DMS79 treated with DMSO at 0.1 percent for 48 hours (cell line): ENCODE results near the gene DLGAP1.

ENCODE experiments used
- DNase-seq: peaks from one replicate; lab custom pipeline; 2025; lab: John Stamatoyannopoulos, UW

DLGAP1 gene

GRCh38 chr18:4241090-4241617 lies 214.0 kb downstream of the DLGAP1 start:
- no peak for DNase-seq

- no peak for DNase-seq
Measured at GRCh38 chr18:4238966-4239365, 216.1 kb downstream of the DLGAP1 start.

- no peak for DNase-seq
Measured at GRCh38 chr18:4237664-4238041, 217.5 kb downstream of the DLGAP1 start.

- no peak for DNase-seq
Measured at GRCh38 chr18:4236940-4237663, 218.0 kb downstream of the DLGAP1 start.

GRCh38 chr18:4233468-4233867 lies 221.6 kb downstream of the DLGAP1 start:
- peak; percentile 19 for DNase-seq

GRCh38 chr18:4232656-4233055 lies 222.5 kb downstream of the DLGAP1 start:
- no peak for DNase-seq

GRCh38 chr18:4231260-4231659 lies 223.8 kb downstream of the DLGAP1 start:
- DNase-seq = no peak

- DNase-seq = no peak
Measured at GRCh38 chr18:4230450-4231168, 224.5 kb downstream of the DLGAP1 start.

- no peak for DNase-seq
Measured at GRCh38 chr18:4224031-4224704, 230.9 kb downstream of the DLGAP1 start.

GRCh38 chr18:4211111-4211837 lies 243.8 kb downstream of the DLGAP1 start:
- DNase-seq = no peak

GRCh38 chr18:4208366-4208765 lies 246.7 kb downstream of the DLGAP1 start:
- DNase-seq = no peak

GRCh38 chr18:4207383-4207985 lies 247.6 kb downstream of the DLGAP1 start:
- no peak for DNase-seq

GRCh38 chr18:4204438-4204720 lies 250.7 kb downstream of the DLGAP1 start:
- DNase-seq = no peak

GRCh38 chr18:4203568-4204437 lies 251.3 kb downstream of the DLGAP1 start:
- no peak for DNase-seq

- DNase-seq = no peak
Measured at GRCh38 chr18:4200399-4200798, 254.7 kb downstream of the DLGAP1 start.

GRCh38 chr18:4198956-4199355 lies 256.2 kb downstream of the DLGAP1 start:
- no peak for DNase-seq

- no peak for DNase-seq
Measured at GRCh38 chr18:4196351-4196750, 258.8 kb downstream of the DLGAP1 start.

GRCh38 chr18:4193086-4193485 lies 262.0 kb downstream of the DLGAP1 start:
- DNase-seq = no peak

- DNase-seq = no peak
Measured at GRCh38 chr18:4181882-4182568, 273.1 kb downstream of the DLGAP1 start.

- DNase-seq = no peak
Measured at GRCh38 chr18:4181086-4181485, 274.0 kb downstream of the DLGAP1 start.
